ENCODE measurements around the gene PLET1. TPM values are rescaled to one million over a fixed set of nuclear protein-coding genes. Genes with fewer than 3 reads are reported as not detected.

The PLET1 gene
- total and polyA plus RNA-seq, 12 donors, result not detected

DNA sequence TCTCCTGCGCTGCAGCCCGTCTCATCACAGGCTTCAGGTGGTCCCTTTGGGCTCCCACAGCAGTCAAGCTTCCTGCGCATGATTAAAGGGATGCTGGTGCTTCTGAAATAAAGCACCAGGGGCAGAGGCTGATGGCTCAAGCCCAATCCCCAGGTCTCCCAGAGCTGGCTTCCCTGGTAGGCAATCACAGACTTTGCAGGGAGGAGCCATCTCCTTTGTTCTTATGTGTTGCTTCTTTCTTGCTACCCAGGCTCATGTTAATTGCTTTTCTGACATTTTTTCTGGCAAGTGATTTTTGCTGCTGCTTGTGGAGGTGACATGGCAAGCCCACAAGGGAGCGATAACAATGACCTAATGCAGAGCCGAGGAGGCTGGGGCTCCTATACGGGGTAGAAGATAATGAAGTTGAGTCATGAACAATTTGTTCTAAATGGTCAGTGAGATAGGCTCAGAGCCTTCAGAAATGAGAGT, 25.2 kb upstream of the PLET1 start:
- Histone ChIP-seq H3K27ac (no peak overlapping the region), H3K4me3 (no peak overlapping the region), H3K36me3 (no peaks in the 10 kb centered on the region), H3K9me3 (no peaks in the 10 kb centered on the region), H3K4me1 (peaks cover 0 to 17% (median 5%) of the 10 kb centered on the region in 9 donors), H3K27me3 (no peaks in the 10 kb centered on the region)
- intact Hi-C loops (cut with DNase I), result loop anchor here in 7 of 10 donors (5.0 to 10.0 kb wide), 5 partner anchors 269 to 1009 kb away; no protein-coding TSS in a partner anchor
- no peak for TF ChIP-seq CTCF (IDR thresholded peaks at IDR 0.05)
- no peak for DNase-seq
- no peak for ATAC-seq
- WGBS, 2 donors, result 60 to 63% methylated on average over 6 of the region's 6 CpGs

- H3K36me3 ChIP-seq, result no peaks in the 10 kb centered on the region
- peaks cover 0 to 14% (median 5%) of the 10 kb centered on the region in 9 donors for H3K4me1 ChIP-seq
- DNase-seq (no peak), ATAC-seq (no peak)
- no peaks in the 10 kb centered on the region for H3K27me3 ChIP-seq
- no peak for TF ChIP-seq CTCF (IDR thresholded peaks at IDR 0.05)
- H3K9me3 ChIP-seq, result no peaks in the 10 kb centered on the region
- intact Hi-C loops (cut with DNase I), result loop anchor here (2.0 to 10.0 kb wide), 10 partner anchors 59 to 1013 kb away; no protein-coding TSS in a partner anchor
- no peak overlapping the region for H3K4me3 ChIP-seq
- no peak overlapping the region for H3K27ac ChIP-seq
- 79 to 92% methylated on average over 4 of the region's 4 CpGs for WGBS, 2 donors
These were observed 21.1 kb upstream of the PLET1 start for GRCh38 chr11:112281726-112282125.

GRCh38 chr11:112280268-112281126, 19.8 kb upstream of the PLET1 start:
- H3K27ac ChIP-seq, result peak overlapping the region in 6 of 10 donors; percentile 5 to 64 (median 38)
- peak; percentile 81 to 96 (median 90) for ATAC-seq
- peaks cover 0 to 8% (median 5%) of the 10 kb centered on the region in 9 donors for H3K4me1 ChIP-seq
- no peaks in the 10 kb centered on the region for H3K9me3 ChIP-seq
- H3K36me3 ChIP-seq, result no peaks in the 10 kb centered on the region
- intact Hi-C loops (cut with DNase I), result loop anchor here (1.0 to 10.0 kb wide), 11 partner anchors 58 to 1014 kb away; no protein-coding TSS in a partner anchor
- peak in 1 of 2 donors; percentile 70 for DNase-seq
- WGBS, 2 donors, result 1 to 2% methylated on average over 18 of the region's 18 CpGs
- peak; percentile 48 to 72 (median 66) for TF ChIP-seq CTCF (IDR thresholded peaks at IDR 0.05)
- peak overlapping the region; percentile 8 to 67 (median 54) for H3K4me3 ChIP-seq
- H3K27me3 ChIP-seq, result no peaks in the 10 kb centered on the region

DNA sequence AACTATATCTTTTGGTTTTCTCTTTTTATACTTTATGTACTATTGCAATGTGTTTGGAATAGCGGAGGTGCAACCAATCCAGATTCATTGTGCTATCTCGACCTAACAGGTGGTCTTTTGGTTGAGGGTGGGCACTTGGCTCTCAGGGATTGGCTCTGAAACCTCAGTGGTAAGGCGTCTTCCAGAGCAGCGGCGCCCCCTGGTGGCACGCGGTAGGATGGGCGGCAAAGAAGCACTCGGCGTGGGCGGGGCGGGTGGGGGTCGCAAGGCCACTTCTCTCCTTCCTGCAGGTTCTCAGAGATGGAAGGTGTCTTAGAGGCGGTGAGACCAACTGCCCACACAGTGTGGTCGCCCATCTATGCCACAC, 19.2 kb upstream of the PLET1 start:
- Histone ChIP-seq H3K9me3 (no peaks in the 10 kb centered on the region), H3K27ac (peak overlapping the region in 4 of 10 donors; percentile 5 to 64 (median 47))

More for the DNA sequence above, 19.2 kb upstream of the PLET1 start:
- peak; percentile 76 to 93 (median 82) for TF ChIP-seq CTCF (IDR thresholded peaks at IDR 0.05)
- peaks cover 0 to 8% (median 5%) of the 10 kb centered on the region in 9 donors for H3K4me1 ChIP-seq
- 1 to 2% methylated on average over 15 of the region's 15 CpGs for WGBS, 2 donors
- DNase-seq (peak; percentile 68 to 80), ATAC-seq (peak; percentile 73 to 92 (median 84))
- no peaks in the 10 kb centered on the region for H3K27me3 ChIP-seq
- peak overlapping the region; percentile 8 to 67 (median 54) for H3K4me3 ChIP-seq
- intact Hi-C loops (cut with DNase I), result loop anchor here (1.0 to 10.0 kb wide), 14 partner anchors 58 to 1015 kb away; no protein-coding TSS in a partner anchor
- no peaks in the 10 kb centered on the region for H3K36me3 ChIP-seq

All from heart right ventricle (tissue), 16 donors.